Fibroblast of lung (primary cell): ENCODE results near the gene ZNF41. TPM values are rescaled to one million over a fixed set of nuclear protein-coding genes. Genes with fewer than 3 reads are reported as not detected.

Source experiments
- DNase-seq, 2 donors: peaks; one replicate each; pipeline versions ENCODE4 v3.0.0 to v3.0.0-alpha.2; 2010; ENCODE audit warnings: low read depth in 2 of 2
- H2AFZ ChIP-seq: 2 replicates; pipeline ENCODE4 v1.5.1; 2012; ENCODE audit warnings: low read length, control low read depth, inconsistent platforms
- H3K27ac ChIP-seq: 2 replicates; pipeline ENCODE4 v1.5.1; 2011; ENCODE audit warnings: low read length, control low read depth; ENCODE audit not compliant: insufficient read depth
- H3K27me3 ChIP-seq: 2 replicates; pipeline ENCODE4 v1.5.1; 2011; ENCODE audit warnings: mild to moderate bottlenecking, low read length; ENCODE audit not compliant: control insufficient read depth, insufficient read depth
- H3K36me3 ChIP-seq: 2 replicates; pipeline ENCODE4 v1.5.1; 2011; ENCODE audit warnings: low read length; ENCODE audit not compliant: control insufficient read depth, insufficient read depth
- H3K4me1 ChIP-seq: 2 replicates; pipeline ENCODE4 v1.5.1; 2011; ENCODE audit warnings: low read length; ENCODE audit not compliant: control insufficient read depth, insufficient read depth; ENCODE audit errors: extremely low read depth
- H3K4me2 ChIP-seq: 2 replicates; pipeline ENCODE4 v1.5.1; 2011; ENCODE audit warnings: low read length, control low read depth; ENCODE audit not compliant: insufficient read depth; ENCODE audit errors: extremely low read depth
- H3K4me3 ChIP-seq, 4 experiments: fragments of 200-600 bp in 1 of 4; sonication (generic) in 1 of 4; replicated peaks in 1 of 4; 2 replicates each; pipeline ENCODE4 v1.5.1; 2011 to 2016; ENCODE audit warnings: low read length in 4 of 4, low read depth in 3 of 4, mild to moderate bottlenecking in 3 of 4, control low read depth in 2 of 4, inconsistent platforms in 1 of 4, mixed read lengths in 1 of 4; ENCODE audit not compliant: insufficient read depth in 1 of 4; ENCODE audit errors: control extremely low read depth in 1 of 4
- H3K79me2 ChIP-seq: 2 replicates; pipeline ENCODE4 v1.5.1; 2012; ENCODE audit warnings: mild to moderate bottlenecking, low read length, inconsistent platforms; ENCODE audit not compliant: control insufficient read depth, insufficient read depth
- H3K9ac ChIP-seq: 2 replicates; pipeline ENCODE4 v1.5.1; 2011; ENCODE audit warnings: mild to moderate bottlenecking, low read length, control low read depth; ENCODE audit not compliant: insufficient read depth
- H3K9me3 ChIP-seq: 2 replicates; pipeline ENCODE4 v1.5.1; 2012; ENCODE audit warnings: low read depth, low read length; ENCODE audit not compliant: control insufficient read depth, insufficient read depth
- H4K20me1 ChIP-seq: 2 replicates; pipeline ENCODE4 v1.5.1; 2011; ENCODE audit warnings: low read length; ENCODE audit not compliant: control insufficient read depth, insufficient read depth; ENCODE audit errors: extremely low read depth
- CTCF ChIP-seq, 2 donors: IDR thresholded peaks in 1 of 2; conservative IDR thresholded peaks in 1 of 2; 1 replicate in 1 of 2; 2 replicates in 1 of 2; pipeline ENCODE4 v1.5.1; 2011 to 2012; ENCODE audit warnings: low read length in 2 of 2, control low read depth in 1 of 2, inconsistent platforms in 1 of 2, low read depth in 1 of 2, mild to moderate bottlenecking in 1 of 2
- EZH2 ChIP-seq: IDR thresholded peaks from 2 replicates; pipeline ENCODE4 v1.5.1; 2012; ENCODE audit warnings: low read length, control low read depth, mild to moderate bottlenecking; ENCODE audit errors: missing control alignments
- polyA plus RNA-seq, 2 donors: library from polyadenylated mRNA; depleted of rRNA in 1 of 2; stranded (reverse) in 1 of 2; unstranded in 1 of 2; fragments of >200 nt; gene quantifications; 2 replicates each; pipeline ENCODE4 v1.2.1, GENCODE V29; 2011 to 2012; ENCODE audit warnings: missing spikeins in 1 of 2
- total RNA-seq: library from RNA; depleted of rRNA; stranded (reverse); fragments of >200 nt; gene quantifications from 2 replicates; pipeline ENCODE4 v1.2.1, GENCODE V29; 2014

The ZNF41 gene
- total and polyA plus RNA-seq, 2 donors (not counting 1 experiment from before 2014, with no cell fraction given), result 5.3 to 6.6 TPM

- Histone ChIP-seq H4K20me1 (no peaks in the 10 kb centered on the region), H3K9me3 (no peaks in the 10 kb centered on the region), H3K27me3 (no peaks in the 10 kb centered on the region), H3K79me2 (no peaks in the 10 kb centered on the region), H3K4me3 (no peak overlapping the region), H3K9ac (no peak overlapping the region), H3K4me1 (no peaks in the 10 kb centered on the region), H2AFZ (no peak overlapping the region), H3K4me2 (no peak overlapping the region), H3K36me3 (no peaks in the 10 kb centered on the region), H3K27ac (no peak overlapping the region)
- no peak for DNase-seq
- no peak for TF ChIP-seq EZH2
- TF ChIP-seq CTCF (conservative IDR thresholded peaks at IDR 0.05 in 1 of 2, IDR thresholded peaks at IDR 0.05 in 1 of 2; ENCODE audit: low read depth in 1 of 2, low read length in 2 of 2), result no peak
Observed at GRCh38 chrX:47446431-47446830, 36.6 kb downstream of the ZNF41 start.

GRCh38 chrX:47430925-47431324 lies 52.1 kb downstream of the ZNF41 start:
- Histone ChIP-seq H3K9me3 (no peaks in the 10 kb centered on the region), H3K4me3 (no peak overlapping the region)
- TF ChIP-seq EZH2, result no peak
- TF ChIP-seq CTCF (conservative IDR thresholded peaks at IDR 0.05 in 1 of 2, IDR thresholded peaks at IDR 0.05 in 1 of 2; ENCODE audit: low read depth in 1 of 2, low read length in 2 of 2), result no peak

GRCh38 chrX:47422444-47422843 lies 60.6 kb downstream of the ZNF41 start:
- TF ChIP-seq CTCF (conservative IDR thresholded peaks at IDR 0.05 in 1 of 2, IDR thresholded peaks at IDR 0.05 in 1 of 2; ENCODE audit: low read depth in 1 of 2, low read length in 2 of 2), result no peak
- DNase-seq, result no peak
- Histone ChIP-seq H3K4me1 (no peaks in the 10 kb centered on the region), H4K20me1 (no peaks in the 10 kb centered on the region), H3K4me2 (no peak overlapping the region), H2AFZ (no peak overlapping the region), H3K36me3 (no peaks in the 10 kb centered on the region), H3K79me2 (no peaks in the 10 kb centered on the region), H3K9me3 (no peaks in the 10 kb centered on the region), H3K9ac (no peak overlapping the region), H3K27me3 (no peaks in the 10 kb centered on the region), H3K27ac (no peak overlapping the region), H3K4me3 (no peak overlapping the region)

More at GRCh38 chrX:47430925-47431324, 52.1 kb downstream of the ZNF41 start:
- Histone ChIP-seq H3K4me2 (no peak overlapping the region), H3K27ac (no peak overlapping the region), H3K9ac (no peak overlapping the region), H4K20me1 (no peaks in the 10 kb centered on the region), H3K79me2 (no peaks in the 10 kb centered on the region), H2AFZ (no peak overlapping the region), H3K27me3 (no peaks in the 10 kb centered on the region), H3K36me3 (no peaks in the 10 kb centered on the region), H3K4me1 (no peaks in the 10 kb centered on the region)
- no peak for DNase-seq
